Measurements from ENCODE around the gene ARL8A.
"Not testable (repeated sequence)": the region's sequence is repeated elsewhere in the genome, so short reads cannot be mapped to it uniquely, and the experiment has no call there.

The ARL8A gene

DNA sequence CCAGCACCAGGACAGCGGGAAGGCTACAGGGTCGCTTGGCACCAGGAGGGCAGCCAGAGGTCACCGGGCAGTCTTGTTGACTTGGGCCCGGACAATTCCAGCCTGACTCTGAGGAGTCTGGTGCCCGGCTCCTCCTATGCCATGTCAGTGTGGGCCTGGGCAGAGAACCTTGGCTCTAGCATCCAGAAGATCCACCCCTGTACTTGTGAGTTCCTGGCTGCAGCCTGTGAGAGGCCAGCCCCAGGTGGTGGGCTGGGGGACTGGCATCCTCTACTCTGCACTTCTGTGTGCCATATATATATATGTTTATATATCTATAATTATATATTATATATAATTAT, 27.4 kb upstream of the ARL8A start:
- no peak for DNase-seq

DNA sequence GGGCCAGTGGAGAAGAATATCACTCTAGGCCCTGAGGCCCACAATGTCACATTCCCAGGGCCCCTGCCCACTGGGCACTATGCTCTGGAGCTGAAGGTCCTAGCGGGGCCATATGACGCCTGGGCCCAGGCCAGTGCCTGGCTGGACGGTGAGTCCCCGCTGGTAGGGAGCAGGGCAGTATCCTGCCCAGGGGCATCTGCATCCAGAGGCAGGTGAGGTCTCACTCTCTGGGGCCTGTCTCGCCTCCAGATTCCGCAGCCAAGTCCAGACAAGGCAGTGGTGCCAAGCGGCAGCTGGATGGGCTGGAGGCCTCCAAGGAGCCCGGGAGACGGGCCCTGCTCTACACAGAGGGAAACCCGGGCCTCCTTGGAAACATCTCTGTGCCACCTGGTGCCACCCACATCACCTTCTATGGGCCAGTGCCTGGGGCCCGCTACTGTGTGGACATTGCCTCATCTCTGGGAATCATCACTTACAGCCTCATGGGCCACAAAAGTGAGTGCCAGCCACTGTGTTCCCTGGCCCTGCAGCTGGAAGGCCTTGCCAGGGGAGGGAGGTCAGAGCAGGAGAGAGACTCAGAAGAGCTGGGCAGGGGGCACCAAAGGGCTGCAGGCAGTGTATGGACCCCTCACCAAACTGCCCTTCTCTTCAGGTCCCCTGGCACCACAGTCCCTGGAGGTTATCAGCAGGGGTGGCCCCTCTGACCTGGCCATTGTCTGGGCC, 26.9 kb upstream of the ARL8A start:
- DNase-seq: no peak

DNA sequence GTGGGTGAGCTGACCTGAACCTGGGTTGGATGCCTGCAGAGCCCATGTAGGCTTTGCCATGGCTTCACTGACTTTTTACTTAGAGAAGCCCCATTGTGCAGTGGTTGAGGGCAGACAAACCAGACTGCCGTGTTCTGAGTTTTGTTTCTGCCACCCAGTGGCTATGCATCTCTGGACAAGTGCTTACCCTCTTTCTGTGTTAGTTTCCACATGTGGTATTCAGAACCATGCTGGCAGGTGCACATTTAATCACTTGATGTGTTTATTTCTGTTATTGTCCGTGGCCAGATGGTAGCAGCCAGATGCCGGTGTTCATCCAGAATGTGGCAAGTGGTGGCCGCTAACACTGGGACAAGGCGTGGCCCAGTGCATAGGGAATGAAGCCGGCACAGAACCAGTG, 26.2 kb upstream of the ARL8A start:
- DNase-seq: no peak

GRCh38 chr1:202168861-202169260, 24.3 kb upstream of the ARL8A start:
- DNase-seq: no peak

GRCh38 chr1:202167708-202168415, 23.3 kb upstream of the ARL8A start:
- DNase-seq: no peak

- not testable (repeated sequence) for DNase-seq
Observed at GRCh38 chr1:202167054-202167453, 22.5 kb upstream of the ARL8A start.

- DNase-seq: no peak
Observed at GRCh38 chr1:202165942-202166843, 21.7 kb upstream of the ARL8A start.

- no peak for DNase-seq
Observed at GRCh38 chr1:202165267-202165941, 20.9 kb upstream of the ARL8A start.

GRCh38 chr1:202164271-202165037, 19.9 kb upstream of the ARL8A start:
- peak; percentile 75 to 84 for DNase-seq

DNA sequence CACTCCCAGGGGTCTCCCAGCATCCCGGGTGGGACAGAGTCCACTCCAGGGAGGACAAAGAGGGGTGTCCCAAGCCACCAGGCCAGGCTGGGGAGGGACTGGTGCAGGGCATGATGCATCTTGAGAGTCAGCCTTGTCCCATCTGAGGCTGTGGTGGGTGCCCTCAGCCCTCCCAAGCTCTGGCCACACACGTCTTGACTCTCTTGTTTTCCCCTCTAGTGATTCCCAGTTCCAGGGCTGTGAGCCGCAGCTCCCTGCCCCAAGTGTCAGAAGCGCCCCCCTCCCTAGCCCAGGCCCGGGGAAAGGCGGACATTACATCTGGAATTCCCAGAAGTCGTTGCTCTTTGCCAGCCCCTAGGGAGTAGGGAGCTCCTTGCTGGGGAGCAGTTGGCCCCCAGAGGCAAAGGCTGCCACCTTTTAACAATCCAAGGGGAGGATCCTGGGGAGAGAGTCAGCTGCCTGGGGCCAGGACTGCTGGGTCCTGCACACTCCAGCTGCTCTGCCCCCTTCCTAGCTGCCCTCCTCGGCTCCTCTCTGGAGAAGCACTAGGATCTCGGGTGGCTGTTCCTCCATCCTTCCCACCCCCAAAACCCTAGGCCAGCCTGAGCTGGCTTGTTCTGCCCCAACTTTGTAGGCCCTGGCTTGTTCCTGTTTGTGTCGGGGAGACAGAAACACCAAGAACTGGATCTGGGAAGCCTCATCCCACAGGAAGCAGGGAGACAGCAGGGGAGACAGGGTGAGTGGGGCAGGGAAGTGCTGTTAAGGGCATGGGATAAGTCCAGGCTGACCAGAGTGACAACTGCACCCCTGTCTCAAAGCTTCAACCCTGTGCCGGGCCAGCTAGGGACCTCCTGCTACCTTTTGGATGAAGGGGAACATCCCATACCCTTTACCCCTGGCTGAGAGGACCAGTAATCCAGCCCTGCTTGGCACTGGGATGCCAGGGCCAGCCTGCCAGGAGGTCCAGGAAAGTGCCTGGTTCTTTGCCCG, 19.0 kb upstream of the ARL8A start:
- DNase-seq: no peak

DNA sequence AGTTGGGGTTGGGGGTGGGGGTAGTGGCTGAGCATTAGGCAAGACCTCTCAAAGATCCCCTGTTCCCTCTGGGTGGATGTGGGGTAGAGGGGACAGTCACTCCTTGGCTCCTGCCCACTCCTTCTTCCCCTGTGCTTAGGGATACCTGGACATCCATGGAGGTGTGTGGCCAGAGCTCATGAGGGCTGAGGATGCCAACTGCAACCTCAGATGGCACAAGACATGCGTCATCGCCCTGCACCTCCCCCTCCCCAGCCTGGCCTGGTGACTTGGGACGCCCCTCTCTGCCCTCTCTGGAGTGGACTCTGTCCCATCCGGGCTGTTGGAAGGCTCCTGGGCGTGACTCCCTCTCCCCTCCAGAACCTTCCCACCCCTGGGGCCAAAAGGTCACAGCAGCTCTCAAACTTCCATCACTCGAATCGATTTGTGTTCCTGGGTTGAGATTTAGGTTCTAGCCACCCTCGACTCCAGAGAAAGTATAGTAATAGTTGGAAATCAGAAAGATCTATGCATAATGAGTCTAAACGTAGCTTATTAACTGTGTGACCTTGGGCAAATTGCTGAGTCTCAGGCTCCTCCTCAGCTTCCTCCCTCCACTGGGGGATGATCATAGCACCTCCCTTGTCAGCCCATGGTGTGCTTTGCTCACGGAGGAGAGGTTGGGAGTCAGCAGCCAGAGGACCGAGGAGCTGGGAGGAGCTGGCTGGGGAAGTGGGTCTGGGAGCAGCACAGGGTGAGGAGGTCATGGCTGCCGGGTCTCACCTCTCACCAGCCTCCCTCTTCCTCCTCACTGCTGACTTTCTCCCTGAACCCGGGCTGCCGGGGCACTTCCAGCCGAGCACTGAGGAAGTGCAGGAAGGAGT, 18.1 kb upstream of the ARL8A start:
- peak in 1 of 2 donors; percentile 51 for DNase-seq

GRCh38 chr1:202162047-202162417, 17.5 kb upstream of the ARL8A start:
- peak; percentile 38 to 64 for DNase-seq

GRCh38 chr1:202161151-202162046, 16.9 kb upstream of the ARL8A start:
- DNase-seq: no peak

DNA sequence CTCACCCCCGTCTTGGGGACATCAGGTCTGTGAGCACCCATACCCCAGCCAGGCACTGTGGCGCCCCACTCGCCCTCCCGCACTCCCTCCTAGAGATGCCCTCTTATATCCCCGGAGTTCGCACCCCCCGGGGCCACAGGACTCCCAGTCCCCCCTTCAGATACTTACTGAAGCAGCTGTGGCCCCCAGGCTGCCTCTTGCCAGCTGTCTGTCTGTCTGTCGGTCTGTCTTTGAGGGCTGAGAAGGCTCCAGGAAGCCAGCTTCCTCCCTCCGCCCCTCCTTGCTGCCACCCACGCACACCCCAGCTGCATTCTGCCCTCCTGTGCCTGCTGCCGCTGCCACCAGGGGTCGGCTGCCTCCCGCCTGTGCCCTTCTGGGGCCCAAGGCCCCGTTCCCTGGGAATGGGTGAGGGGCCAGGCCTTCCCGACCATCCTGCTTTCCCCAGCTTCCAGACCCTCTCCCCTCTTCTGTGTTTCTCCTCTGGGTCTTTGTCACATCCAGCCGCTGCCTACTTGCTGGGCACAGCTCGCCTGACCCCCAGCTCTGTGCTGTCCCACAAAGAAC, 15.9 kb upstream of the ARL8A start, which contains the start of gene PTPN7:
TSS of gene PTPN7 (minus strand) at position 226 of the 564 bp plus-strand sequence. CDS start 1,200 bp downstream, outside the sequence.
- peak; percentile 77 to 82 for DNase-seq

DNA sequence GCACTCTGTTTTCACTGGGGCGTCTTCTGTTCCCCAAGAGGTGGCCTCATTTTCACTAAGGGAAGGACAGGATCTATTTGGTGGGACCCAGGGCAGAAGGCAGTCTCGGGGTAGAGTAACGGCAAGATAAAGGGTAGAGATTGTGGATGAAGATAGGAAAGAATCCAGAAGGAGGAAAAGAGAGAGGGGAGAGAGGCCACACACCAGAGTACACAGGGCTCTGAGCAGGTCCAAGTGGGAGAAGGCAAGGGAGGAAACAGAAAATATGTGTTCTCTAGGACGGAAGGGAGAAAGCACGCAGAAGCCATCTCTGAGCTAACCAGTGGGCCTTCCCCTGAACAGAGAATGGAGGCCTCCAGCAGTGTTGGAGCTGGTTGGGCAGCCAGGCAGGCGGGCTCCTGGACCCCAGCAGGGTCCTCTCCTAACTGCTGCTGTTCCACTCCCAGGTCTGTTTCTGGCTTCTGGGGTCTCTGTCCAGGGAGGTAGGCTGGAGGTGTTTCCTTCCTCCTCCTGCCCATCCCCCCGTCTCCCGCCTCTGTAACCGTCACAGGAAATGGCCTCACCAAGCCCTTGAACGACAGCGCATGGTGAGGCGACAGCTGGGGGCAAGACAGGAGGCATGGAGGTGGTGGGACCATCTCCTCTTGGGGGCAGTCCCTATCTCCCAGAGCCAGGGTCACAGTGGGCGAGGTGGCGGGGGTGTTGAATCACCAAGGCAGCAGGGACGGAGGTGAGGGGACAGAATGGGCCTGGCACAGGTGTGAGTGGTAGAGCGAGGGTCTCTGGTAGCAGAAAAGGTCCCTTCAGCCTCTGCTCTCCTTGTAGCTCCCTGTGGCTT, 15.2 kb upstream of the ARL8A start:
- DNase-seq: peak; percentile 49 to 67

- DNase-seq: no peak
Observed at GRCh38 chr1:202158810-202159533, 14.4 kb upstream of the ARL8A start.

DNA sequence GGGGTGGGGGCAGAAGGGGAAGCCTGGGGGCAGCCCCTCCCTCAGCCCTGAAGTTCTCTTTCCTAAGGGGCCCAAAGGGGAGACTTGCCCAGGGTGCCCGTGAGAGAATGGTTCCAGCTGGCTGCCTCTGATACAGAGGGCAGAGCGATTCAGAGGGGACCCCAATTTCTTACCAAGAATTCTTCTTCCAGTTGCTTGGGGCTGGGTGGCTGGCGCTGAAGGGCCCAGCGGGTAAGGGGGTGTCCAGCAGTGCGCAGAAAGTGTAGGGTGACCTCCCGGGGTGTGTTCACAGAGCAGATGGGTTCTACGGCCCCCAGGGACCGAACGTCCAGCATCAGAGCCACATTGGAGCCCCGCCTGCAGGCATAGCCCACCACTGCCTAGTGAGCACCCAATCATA, 13.4 kb upstream of the ARL8A start:
- DNase-seq: no peak
